Naive thymus-derived CD4-positive, alpha-beta T cell (primary cell): ENCODE measurements around the gene DUSP10. TPM values are rescaled to one million over a fixed set of nuclear protein-coding genes. Genes with fewer than 3 reads are reported as not detected.

Experiments
- ATAC-seq: fragments of 150-1000 bp; cut with Tn5 transposase; 2 replicates; pipeline ENCODE4 v1.10.0; 2021; ENCODE audit warnings: mild to moderate bottlenecking, moderate library complexity
- CTCF ChIA-PET: fragments of 350-600 bp; sonication (Branson Sonifier 250); formaldehyde crosslinking; loops from one replicate; lab custom pipeline; 2021; ENCODE audit warnings: antibody characterized with exemption; lab: Charles Lee
- POLR2A ChIA-PET: fragments of 350-600 bp; sonication (Branson Sonifier 250); formaldehyde crosslinking; loops from one replicate; lab custom pipeline; 2021; ENCODE audit warnings: antibody characterized with exemption, inconsistent platforms; lab: Charles Lee
- DNase-seq, 9 donors: peaks; one replicate each; pipeline versions ENCODE4 v3.0.0 to v3.0.0-alpha.2; 2020 to 2022; ENCODE audit warnings: mixed read lengths in 1 of 9
- H3K27ac ChIP-seq: one replicate; pipeline ENCODE4 v1.7.0; 2013; ENCODE audit warnings: mild to moderate bottlenecking, low read depth, low read length, moderate library complexity
- H3K27me3 ChIP-seq, 2 donors: one replicate each; pipeline ENCODE4 v1.7.0; 2013; ENCODE audit warnings: low read length in 2 of 2, mild to moderate bottlenecking in 2 of 2, moderate library complexity in 2 of 2; ENCODE audit not compliant: control insufficient read depth in 2 of 2, insufficient read depth in 2 of 2
- H3K36me3 ChIP-seq, 3 experiments: 1 replicate in 2 of 3; 2 replicates in 1 of 3; pipeline ENCODE4 v1.7.0; 2013; ENCODE audit warnings: low read length in 3 of 3, mild to moderate bottlenecking in 3 of 3, moderate library complexity in 1 of 3; ENCODE audit not compliant: insufficient read depth in 3 of 3, control insufficient read depth in 2 of 3
- H3K4me1 ChIP-seq, 2 donors: one replicate each; pipeline ENCODE4 v1.7.0; 2013; ENCODE audit warnings: low read length in 2 of 2, mild to moderate bottlenecking in 2 of 2, moderate library complexity in 1 of 2; ENCODE audit not compliant: control insufficient read depth in 2 of 2, insufficient read depth in 2 of 2
- H3K4me3 ChIP-seq: 2 replicates; pipeline ENCODE4 v1.7.0; 2013; ENCODE audit warnings: mild to moderate bottlenecking, low read length
- H3K9me3 ChIP-seq, 3 experiments: 1 replicate in 2 of 3; 2 replicates in 1 of 3; pipeline ENCODE4 v1.7.0; 2013; ENCODE audit warnings: low read length in 3 of 3; ENCODE audit not compliant: control insufficient read depth in 2 of 3
- H3K27ac Mint-ChIP-seq, 9 donors: one replicate each; pipeline ENCODE4 v1.8.0; 2020 to 2022; ENCODE audit warnings: mixed read lengths in 9 of 9, mild to moderate bottlenecking in 8 of 9, moderate library complexity in 5 of 9, inconsistent platforms in 2 of 9
- H3K27me3 Mint-ChIP-seq, 5 donors: one replicate each; pipeline ENCODE4 v1.8.0; 2021 to 2022; ENCODE audit warnings: mixed read lengths in 5 of 5, mild to moderate bottlenecking in 1 of 5
- H3K36me3 Mint-ChIP-seq, 5 donors: one replicate each; pipeline ENCODE4 v1.8.0; 2020 to 2022; ENCODE audit warnings: mixed read lengths in 5 of 5, mild to moderate bottlenecking in 3 of 5, inconsistent platforms in 1 of 5
- H3K4me1 Mint-ChIP-seq, 7 donors: one replicate each; pipeline ENCODE4 v1.8.0; 2020 to 2022; ENCODE audit warnings: mixed read lengths in 7 of 7, mild to moderate bottlenecking in 3 of 7, inconsistent platforms in 1 of 7
- H3K4me3 Mint-ChIP-seq, 10 donors: one replicate each; pipeline ENCODE4 v1.8.0; 2020 to 2022; ENCODE audit warnings: mild to moderate bottlenecking in 10 of 10, mixed read lengths in 10 of 10, moderate library complexity in 6 of 10, inconsistent platforms in 2 of 10
- H3K9me3 Mint-ChIP-seq, 11 donors: one replicate each; pipeline ENCODE4 v1.8.0; 2020 to 2022; ENCODE audit warnings: mixed read lengths in 11 of 11, mild to moderate bottlenecking in 4 of 11, inconsistent platforms in 1 of 11, moderate library complexity in 1 of 11
- intact Hi-C, 2 donors: fragments of 100-400 bp; cut with micrococcal nuclease; formaldehyde crosslinking; loops; one replicate each; pipeline ENCODE4 v1.15.1; 2023
- polyA plus RNA-seq, 2 donors: library from polyadenylated mRNA; unstranded; fragments of 300-500 nt; fragmentation: Illumina TruSeq; gene quantifications; one replicate each; pipeline ENCODE4 v1.2.3, GENCODE V29; 2021
- total RNA-seq, 6 experiments: library from RNA in 5 of 6; stranded (reverse) in 5 of 6; gene quantifications; 1 replicate in 5 of 6; 2 replicates in 1 of 6; pipeline ENCODE4 v1.2.3 and lab custom pipeline; 2021 to 2026

The DUSP10 gene
- total and polyA plus RNA-seq, 7 experiments from 2014 or later = 2.5 to 60.6 (median 3.7) TPM

DNA sequence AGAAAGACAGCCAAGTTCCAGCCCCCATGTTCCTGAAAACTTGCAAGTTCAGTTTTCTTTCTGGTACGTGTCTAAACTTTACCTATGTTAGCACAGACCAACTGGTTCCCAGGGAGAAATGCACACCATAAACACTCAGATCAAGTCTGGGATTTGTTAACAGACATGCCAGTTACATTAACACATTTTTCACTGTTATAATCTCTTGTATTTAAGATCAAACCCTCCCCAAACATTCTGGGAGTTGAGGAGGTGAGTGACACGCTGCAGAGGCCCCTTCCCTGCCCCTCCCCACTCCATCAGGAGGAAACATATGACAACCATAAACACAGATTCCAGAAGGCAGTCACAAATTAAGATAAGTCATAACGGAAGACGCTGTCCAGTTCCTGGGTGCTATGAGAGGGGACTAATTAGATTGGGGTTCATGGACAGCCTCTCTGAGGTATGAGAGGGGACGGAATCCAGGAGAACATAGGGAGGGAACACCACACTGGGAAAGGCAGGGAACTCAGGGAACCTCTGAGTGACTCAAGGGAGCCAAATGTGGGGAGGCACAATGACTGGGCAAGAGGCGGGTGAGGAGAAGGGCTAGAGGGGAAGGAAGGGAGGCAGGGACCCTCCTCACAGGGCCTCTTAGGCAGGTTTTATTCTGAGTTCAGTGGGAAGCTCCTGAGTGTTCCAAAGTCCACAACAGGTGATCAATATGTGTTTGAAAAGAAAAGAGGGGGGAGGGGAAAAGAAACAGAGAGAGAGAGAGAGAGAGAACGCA is 25.0 kb downstream of the DUSP10 start:
- ChIA-PET POLR2A (no interaction called here), CTCF (no interaction called here)
- no peak for DNase-seq
- Mint-ChIP-seq H3K4me1 (peaks cover 43 to 78% (median 48%) of the 10 kb centered on the region in 7 donors), H3K27me3 (no peaks in the 10 kb centered on the region), H3K4me3 (no peak overlapping the region), H3K9me3 (no peaks in the 10 kb centered on the region), H3K36me3 (peaks cover 0 to 52% (median 5%) of the 10 kb centered on the region in 5 donors), H3K27ac (peak overlapping the region in 2 of 9 donors; percentile 16 to 42)
- ATAC-seq = no peak
- Histone ChIP-seq H3K4me3 (no peak overlapping the region), H3K4me1 (peaks cover 20 to 29% of the 10 kb centered on the region in 2 donors), H3K27me3 (no peaks in the 10 kb centered on the region), H3K9me3 (no peaks in the 10 kb centered on the region), H3K36me3 (no peaks in the 10 kb centered on the region), H3K27ac (no peak overlapping the region)
- intact Hi-C loops = loop anchor here (10.0 kb wide), 2 partner anchors 738 to 928 kb away; no protein-coding TSS in a partner anchor

DNA sequence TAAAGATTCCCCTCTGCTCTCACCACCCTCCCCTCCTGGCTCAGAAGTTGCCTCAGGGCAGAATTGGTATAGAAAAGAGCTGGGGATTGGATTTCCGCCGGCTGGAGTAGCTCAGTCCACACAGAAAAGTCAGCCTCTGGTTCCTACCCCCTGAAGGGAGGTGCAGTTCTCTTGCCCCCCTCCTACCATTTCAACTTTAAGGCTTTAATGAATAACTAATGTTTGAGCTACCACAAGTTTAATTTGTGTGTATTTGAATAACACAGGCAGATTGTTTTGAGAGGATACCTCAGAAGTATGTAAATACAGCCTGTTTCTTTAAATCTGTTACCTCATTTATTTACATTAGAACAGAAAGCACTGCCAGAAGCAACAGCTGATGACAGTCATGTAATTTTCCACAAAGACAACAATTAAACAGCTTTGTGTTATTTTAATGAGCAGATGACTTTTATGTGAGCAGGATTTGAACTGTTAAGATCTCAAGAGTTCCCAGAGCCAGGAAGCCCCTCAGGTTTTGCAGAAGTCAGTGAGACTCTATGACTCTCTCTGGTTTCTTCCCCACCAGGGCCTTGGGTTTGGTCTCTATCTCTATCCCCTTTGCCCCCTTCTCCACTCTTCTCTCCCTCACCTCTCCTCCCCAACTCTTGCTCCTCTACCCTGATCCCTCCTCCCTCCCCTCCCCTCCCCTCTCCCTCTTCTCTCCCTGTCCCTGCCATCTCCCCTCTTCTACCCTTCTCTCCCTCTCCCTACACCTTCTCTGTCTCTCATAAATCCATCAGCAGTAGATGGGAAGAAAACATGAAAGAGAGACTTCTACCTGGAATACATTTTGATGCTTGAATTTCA is 26.3 kb downstream of the DUSP10 start:
- H3K9me3 ChIP-seq = no peaks in the 10 kb centered on the region
- Mint-ChIP-seq H3K4me1 (peaks cover 46 to 85% (median 59%) of the 10 kb centered on the region in 7 donors), H3K27me3 (no peaks in the 10 kb centered on the region), H3K9me3 (no peaks in the 10 kb centered on the region), H3K36me3 (peaks cover 0 to 49% (median 0%) of the 10 kb centered on the region in 5 donors), H3K4me3 (peak overlapping the region in 2 of 10 donors; percentile 9 to 62), H3K27ac (peak overlapping the region in 1 of 9 donors; percentile 86)
- peaks cover 24 to 41% of the 10 kb centered on the region in 2 donors for H3K4me1 ChIP-seq
- no peak for DNase-seq
- intact Hi-C loops = loop anchor here (10.0 kb wide), 2 partner anchors 739 to 929 kb away; no protein-coding TSS in a partner anchor
- CTCF ChIA-PET = interaction anchor here (0.7 to 3.1 kb wide), 2 partner anchors 11 to 26 kb away, joined by 3 to 8 read pairs; no protein-coding TSS in a partner anchor
- no peaks in the 10 kb centered on the region for H3K36me3 ChIP-seq
- H3K27ac ChIP-seq = no peak overlapping the region
- POLR2A ChIA-PET = interaction anchor here (0.8 to 9.0 kb wide), 3 partner anchors 12 to 26 kb away, joined by 3 to 82 read pairs (median 3); partner anchors contain the start of gene DUSP10
- ATAC-seq = no peak
- no peak overlapping the region for H3K4me3 ChIP-seq
- H3K27me3 ChIP-seq = no peaks in the 10 kb centered on the region

DNA sequence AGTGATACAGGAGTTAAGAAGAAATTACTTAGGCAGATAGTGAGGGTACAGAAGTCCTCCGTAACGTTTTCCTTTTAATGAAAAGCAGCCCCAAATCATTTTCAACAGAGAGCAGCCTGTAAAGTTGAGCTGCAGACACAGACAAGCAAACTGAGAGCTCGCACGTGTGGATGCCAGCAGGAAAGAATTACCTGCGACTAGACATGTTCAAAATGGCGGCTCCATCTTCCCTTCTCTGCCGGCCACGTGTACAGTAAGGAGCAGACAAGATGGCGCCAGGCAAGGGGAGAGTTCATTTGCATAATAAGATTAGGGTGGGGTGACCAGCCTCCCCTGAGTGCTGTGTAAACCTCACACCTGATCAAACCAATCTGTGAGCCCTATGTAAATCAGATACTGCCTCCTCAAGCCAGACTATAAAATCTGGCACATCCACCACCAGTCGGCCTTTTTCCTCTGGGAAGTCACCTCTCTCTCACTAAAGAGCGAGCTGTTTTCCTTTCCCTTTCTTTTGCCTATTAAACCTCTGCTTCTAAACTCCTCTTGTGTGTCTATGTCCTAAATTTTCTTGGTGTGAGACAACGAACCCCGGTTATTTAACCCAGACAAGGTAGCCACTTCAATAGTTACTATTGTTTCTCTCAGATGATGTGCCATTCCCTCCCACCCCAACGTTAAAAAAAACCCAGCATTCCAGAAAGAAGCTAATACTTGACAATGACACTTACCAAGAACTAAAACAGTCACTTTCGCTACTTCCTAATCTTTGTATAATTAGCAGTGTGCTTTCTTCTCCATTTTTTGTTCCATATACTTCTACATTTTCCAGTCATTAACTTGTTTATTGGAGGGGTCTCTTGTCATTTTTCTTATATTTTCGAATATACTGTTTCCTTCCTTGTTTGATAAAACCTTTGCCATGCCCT is 27.4 kb downstream of the DUSP10 start:
- Histone ChIP-seq H3K27me3 (no peaks in the 10 kb centered on the region), H3K9me3 (no peaks in the 10 kb centered on the region), H3K27ac (no peak overlapping the region), H3K4me1 (peaks cover 24 to 41% of the 10 kb centered on the region in 2 donors), H3K4me3 (no peak overlapping the region), H3K36me3 (no peaks in the 10 kb centered on the region)
- peaks cover 46 to 88% (median 60%) of the 10 kb centered on the region in 7 donors for H3K4me1 Mint-ChIP-seq
- ChIA-PET POLR2A (interaction anchor here (0.8 to 9.0 kb wide), 3 partner anchors 13 to 27 kb away, joined by 3 to 82 read pairs (median 3); partner anchors contain the start of gene DUSP10), CTCF (interaction anchor here (1.7 to 3.1 kb wide), 2 partner anchors 12 to 27 kb away, joined by 7 to 8 read pairs; partner anchors contain the start of gene DUSP10)
- H3K36me3 Mint-ChIP-seq = peaks cover 0 to 41% (median 0%) of the 10 kb centered on the region in 5 donors
- peak overlapping the region in 3 of 10 donors; percentile 9 to 77 (median 21) for H3K4me3 Mint-ChIP-seq
- peak overlapping the region in 3 of 9 donors; percentile 11 to 25 (median 15) for H3K27ac Mint-ChIP-seq
- no peak for ATAC-seq
- intact Hi-C loops = loop anchor here (5.0 to 10.0 kb wide), 3 partner anchors 277 to 930 kb away; no protein-coding TSS in a partner anchor
- DNase-seq = no peak
- no peaks in the 10 kb centered on the region for H3K9me3 Mint-ChIP-seq
- H3K27me3 Mint-ChIP-seq = no peaks in the 10 kb centered on the region

DNA sequence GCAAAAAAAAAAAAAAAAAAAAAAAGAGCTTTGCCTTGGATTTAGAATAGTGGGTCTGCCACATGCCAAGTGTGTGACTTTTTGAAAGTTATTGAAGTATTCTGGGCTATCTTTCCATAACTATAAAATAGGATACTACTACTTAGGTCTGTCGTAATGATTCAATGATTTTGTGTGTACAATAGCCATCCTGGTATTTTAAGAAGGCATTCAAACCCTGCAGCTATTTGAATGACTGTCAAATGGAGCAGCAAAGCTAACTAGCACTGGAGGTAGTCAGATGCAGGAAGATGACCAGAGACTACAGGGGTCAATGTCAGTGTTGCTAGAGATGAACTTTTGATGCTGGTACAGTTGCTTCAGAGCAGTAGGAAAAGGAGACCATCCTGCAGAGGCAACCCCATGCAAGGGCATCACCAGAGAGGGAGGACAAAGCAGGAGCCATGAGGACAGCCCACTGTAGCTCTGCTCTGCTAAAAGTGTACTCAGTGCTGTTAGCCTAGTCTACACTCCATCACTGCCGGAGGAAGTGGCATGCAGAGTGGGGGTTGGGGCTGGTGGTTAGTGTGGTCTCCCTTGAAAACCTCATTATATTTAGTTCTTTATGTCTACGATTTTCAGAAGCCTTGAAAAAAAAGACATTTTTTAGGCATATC is 29.0 kb downstream of the DUSP10 start:
- Histone ChIP-seq H3K9me3 (no peaks in the 10 kb centered on the region), H3K36me3 (no peaks in the 10 kb centered on the region), H3K4me3 (peak overlapping the region; percentile 33), H3K4me1 (peaks cover 24 to 49% of the 10 kb centered on the region in 2 donors), H3K27me3 (no peaks in the 10 kb centered on the region), H3K27ac (peak overlapping the region; percentile 14)
- peaks cover 55 to 91% (median 70%) of the 10 kb centered on the region in 7 donors for H3K4me1 Mint-ChIP-seq
- no peaks in the 10 kb centered on the region for H3K9me3 Mint-ChIP-seq
- H3K27ac Mint-ChIP-seq = peak overlapping the region; percentile 62 to 99 (median 91)
- peak; percentile 47 to 89 (median 85) for DNase-seq
- POLR2A ChIA-PET = interaction anchor here (0.8 to 9.0 kb wide), 8 partner anchors 10 to 1440 kb away, joined by 3 to 82 read pairs (median 4); partner anchors contain the start of genes AIDA, BROX, DUSP10 and RAB3GAP2
- ATAC-seq = peak; percentile 78
- H3K4me3 Mint-ChIP-seq = peak overlapping the region; percentile 53 to 88 (median 76)
- CTCF ChIA-PET = interaction anchor here (1.3 to 3.1 kb wide), 3 partner anchors 14 to 69 kb away, joined by 3 to 8 read pairs (median 7); partner anchors contain the start of gene DUSP10
- intact Hi-C loops = loop anchor here (1.0 to 10.0 kb wide), 13 partner anchors 11 to 1000 kb away; partner anchors contain the start of genes DUSP10 (in 2 of the 2), AIDA (in 1 of the 2) and BROX (in 1 of the 2)
- no peaks in the 10 kb centered on the region for H3K27me3 Mint-ChIP-seq
- peaks cover 0 to 38% (median 0%) of the 10 kb centered on the region in 5 donors for H3K36me3 Mint-ChIP-seq

DNA sequence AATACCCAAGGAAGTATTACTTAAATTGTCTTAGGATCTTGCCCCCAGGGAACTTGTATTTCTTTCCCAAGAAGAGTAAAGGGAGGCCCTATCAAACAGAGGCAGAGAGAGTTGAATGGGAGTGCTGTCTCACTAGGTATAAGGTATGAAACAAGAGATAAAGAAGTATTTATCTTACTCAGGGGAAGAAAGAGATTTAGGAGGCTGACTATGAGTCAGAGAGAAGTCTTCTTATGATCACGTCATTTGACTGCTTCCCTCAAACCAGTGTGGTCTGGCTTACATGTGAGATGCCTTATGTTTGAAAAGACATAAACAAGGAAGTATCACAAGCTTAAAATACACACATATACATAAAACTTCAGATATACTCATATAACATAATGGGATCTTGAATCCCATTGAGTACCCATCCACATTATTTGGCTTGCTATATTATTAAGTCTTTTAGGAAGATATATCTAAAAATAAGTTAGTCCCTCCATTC is 29.6 kb downstream of the DUSP10 start:
- H3K27me3 ChIP-seq = no peaks in the 10 kb centered on the region
- no peak overlapping the region for H3K4me3 ChIP-seq
- DNase-seq (peak in 7 of 9 donors; percentile 38 to 85 (median 65)), ATAC-seq (peak; percentile 77)
- H3K36me3 Mint-ChIP-seq = peaks cover 0 to 34% (median 0%) of the 10 kb centered on the region in 5 donors
- H3K27me3 Mint-ChIP-seq = no peaks in the 10 kb centered on the region
- peaks cover 55 to 90% (median 71%) of the 10 kb centered on the region in 7 donors for H3K4me1 Mint-ChIP-seq
- peak overlapping the region in 9 of 10 donors; percentile 27 to 88 (median 75) for H3K4me3 Mint-ChIP-seq
- no peaks in the 10 kb centered on the region for H3K9me3 ChIP-seq
- intact Hi-C loops = loop anchor here (1.0 to 10.0 kb wide), 8 partner anchors 23 to 1001 kb away; partner anchors contain the start of genes AIDA (in 1 of the 2) and BROX (in 1 of the 2)
- H3K9me3 Mint-ChIP-seq = no peaks in the 10 kb centered on the region
- H3K27ac Mint-ChIP-seq = peak overlapping the region; percentile 62 to 99 (median 88)
- no peak overlapping the region for H3K27ac ChIP-seq
- no peaks in the 10 kb centered on the region for H3K36me3 ChIP-seq
- ChIA-PET POLR2A (interaction anchor here (0.8 to 9.0 kb wide), 6 partner anchors 10 to 1440 kb away, joined by 3 to 82 read pairs (median 4); partner anchors contain the start of genes DUSP10 and RAB3GAP2), CTCF (interaction anchor here (1.3 kb wide), 1 partner anchor 69 kb away, joined by 3 read pairs; no protein-coding TSS in a partner anchor)
- H3K4me1 ChIP-seq = peaks cover 24 to 56% of the 10 kb centered on the region in 2 donors
